Measurements from ENCODE around the gene FAM186B. TPM values are rescaled to one million over a fixed set of nuclear protein-coding genes. Genes with fewer than 3 reads are reported as not detected.

The FAM186B gene
- total RNA-seq, 1 donor from 2014 or later, result 0.75 TPM

DNA sequence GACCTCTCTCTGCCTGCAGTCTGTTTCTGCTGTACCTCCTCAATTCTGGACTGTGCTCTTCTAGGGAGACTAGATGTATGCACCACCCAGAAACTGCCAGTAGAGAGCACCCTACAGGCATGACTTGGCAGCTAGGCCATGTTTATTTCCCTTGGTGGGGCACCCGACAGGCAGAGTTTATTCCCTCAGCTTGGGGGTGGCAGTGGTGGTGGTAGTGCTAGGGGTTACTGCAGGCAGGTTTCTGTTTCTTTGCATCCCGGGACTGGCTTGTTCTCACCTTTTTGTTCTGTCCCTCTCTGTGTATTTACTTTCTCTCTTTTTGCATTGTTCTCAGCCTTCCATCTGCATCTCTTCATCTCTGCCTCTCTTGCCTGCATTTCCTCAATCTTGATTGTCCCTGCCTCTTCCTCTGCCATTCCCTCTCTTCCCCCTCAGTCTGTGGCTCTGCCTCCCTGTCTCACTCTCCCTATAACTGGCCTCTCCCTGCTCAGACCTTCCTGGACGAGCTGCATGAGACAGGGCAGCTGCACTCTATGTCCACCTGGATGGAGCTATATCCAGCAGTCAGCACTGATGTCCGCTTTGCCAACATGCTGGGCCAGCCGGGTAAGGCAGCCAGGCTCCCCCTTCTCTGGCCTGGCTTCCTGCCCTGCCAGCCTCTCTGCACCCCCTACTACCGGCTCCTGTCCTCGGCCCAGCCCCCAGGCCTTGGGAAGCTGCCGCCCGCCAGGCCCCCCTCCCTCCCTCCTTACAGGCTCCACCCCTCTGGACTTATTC, 31.7 kb upstream of the FAM186B start:
- peaks cover 6% of the 10 kb centered on the region for H3K4me1 ChIP-seq
- no peak overlapping the region for H3K27ac ChIP-seq
- H3K27me3 ChIP-seq, result no peaks in the 10 kb centered on the region
- intact Hi-C loops (cut with DNase I), result no loop called here
- TF ChIP-seq, protein P1, sequence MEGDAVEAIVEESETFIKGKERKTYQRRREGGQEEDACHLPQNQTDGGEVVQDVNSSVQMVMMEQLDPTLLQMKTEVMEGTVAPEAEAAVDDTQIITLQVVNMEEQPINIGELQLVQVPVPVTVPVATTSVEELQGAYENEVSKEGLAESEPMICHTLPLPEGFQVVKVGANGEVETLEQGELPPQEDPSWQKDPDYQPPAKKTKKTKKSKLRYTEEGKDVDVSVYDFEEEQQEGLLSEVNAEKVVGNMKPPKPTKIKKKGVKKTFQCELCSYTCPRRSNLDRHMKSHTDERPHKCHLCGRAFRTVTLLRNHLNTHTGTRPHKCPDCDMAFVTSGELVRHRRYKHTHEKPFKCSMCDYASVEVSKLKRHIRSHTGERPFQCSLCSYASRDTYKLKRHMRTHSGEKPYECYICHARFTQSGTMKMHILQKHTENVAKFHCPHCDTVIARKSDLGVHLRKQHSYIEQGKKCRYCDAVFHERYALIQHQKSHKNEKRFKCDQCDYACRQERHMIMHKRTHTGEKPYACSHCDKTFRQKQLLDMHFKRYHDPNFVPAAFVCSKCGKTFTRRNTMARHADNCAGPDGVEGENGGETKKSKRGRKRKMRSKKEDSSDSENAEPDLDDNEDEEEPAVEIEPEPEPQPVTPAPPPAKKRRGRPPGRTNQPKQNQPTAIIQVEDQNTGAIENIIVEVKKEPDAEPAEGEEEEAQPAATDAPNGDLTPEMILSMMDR (IDR thresholded peaks at IDR 0.05), result peak; percentile 63
- no peak overlapping the region for H3K4me3 ChIP-seq
- H3K9me3 ChIP-seq, result no peaks in the 10 kb centered on the region
- H3K36me3 ChIP-seq, result peaks cover 11% of the 10 kb centered on the region
- ATAC-seq (peak; percentile 75), DNase-seq (no peak)

DNA sequence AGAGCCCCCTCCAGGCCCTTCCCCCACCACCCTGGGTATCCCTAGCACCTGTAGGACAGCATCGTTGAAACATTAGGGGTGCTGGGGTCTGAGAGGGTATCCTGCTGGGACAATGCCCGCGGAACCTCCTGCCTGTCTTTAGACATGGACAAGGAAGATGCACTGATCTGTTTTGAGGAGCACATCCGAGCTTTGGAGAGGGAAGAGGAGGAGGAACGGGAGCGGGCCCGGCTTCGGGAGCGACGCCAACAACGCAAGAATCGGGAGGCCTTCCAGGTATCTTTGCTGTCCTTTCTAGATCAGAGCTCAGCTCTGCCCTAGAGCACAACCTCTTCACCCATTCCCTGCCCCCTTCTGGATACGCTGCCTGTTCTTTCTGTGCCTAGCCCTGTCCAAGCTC, 31.1 kb upstream of the FAM186B start:
- peaks cover 5% of the 10 kb centered on the region for H3K36me3 ChIP-seq
- H3K4me1 ChIP-seq, result peaks cover 6% of the 10 kb centered on the region
- DNase-seq (no peak), ATAC-seq (no peak)
- intact Hi-C loops (cut with DNase I), result no loop called here
- no peak overlapping the region for H3K4me3 ChIP-seq
- H3K9me3 ChIP-seq, result no peaks in the 10 kb centered on the region
- H3K27ac ChIP-seq, result no peak overlapping the region
- TF ChIP-seq, protein P1 (IDR thresholded peaks at IDR 0.05), result no peak
- H3K27me3 ChIP-seq, result no peaks in the 10 kb centered on the region

DNA sequence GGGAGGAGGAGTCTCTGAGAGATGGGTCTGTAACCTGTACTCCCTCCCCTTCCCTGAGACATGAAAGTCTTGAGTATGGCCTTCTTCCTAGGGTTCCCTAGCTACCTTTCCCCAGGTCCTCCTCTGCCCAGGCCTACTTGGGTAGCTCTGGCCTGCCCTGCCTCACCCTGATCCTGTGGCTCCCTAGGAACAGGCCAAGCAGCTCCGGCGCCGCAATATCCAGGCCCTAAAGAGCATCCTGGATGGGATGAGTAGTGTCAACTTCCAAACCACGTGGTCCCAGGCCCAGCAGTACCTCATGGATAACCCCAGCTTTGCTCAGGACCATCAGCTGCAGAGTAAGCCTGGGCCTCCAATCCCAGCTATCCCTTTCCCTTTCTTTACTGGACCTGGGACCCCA, 30.2 kb upstream of the FAM186B start:
- peaks cover 6% of the 10 kb centered on the region for H3K4me1 ChIP-seq
- no peak for DNase-seq
- no peak overlapping the region for H3K27ac ChIP-seq
- H3K4me3 ChIP-seq, result no peak overlapping the region
- H3K27me3 ChIP-seq, result no peaks in the 10 kb centered on the region
- ATAC-seq, result no peak
- TF ChIP-seq, protein P1 (IDR thresholded peaks at IDR 0.05), result no peak
- intact Hi-C loops (cut with DNase I), result no loop called here
- peaks cover 5% of the 10 kb centered on the region for H3K36me3 ChIP-seq
- no peaks in the 10 kb centered on the region for H3K9me3 ChIP-seq

DNA sequence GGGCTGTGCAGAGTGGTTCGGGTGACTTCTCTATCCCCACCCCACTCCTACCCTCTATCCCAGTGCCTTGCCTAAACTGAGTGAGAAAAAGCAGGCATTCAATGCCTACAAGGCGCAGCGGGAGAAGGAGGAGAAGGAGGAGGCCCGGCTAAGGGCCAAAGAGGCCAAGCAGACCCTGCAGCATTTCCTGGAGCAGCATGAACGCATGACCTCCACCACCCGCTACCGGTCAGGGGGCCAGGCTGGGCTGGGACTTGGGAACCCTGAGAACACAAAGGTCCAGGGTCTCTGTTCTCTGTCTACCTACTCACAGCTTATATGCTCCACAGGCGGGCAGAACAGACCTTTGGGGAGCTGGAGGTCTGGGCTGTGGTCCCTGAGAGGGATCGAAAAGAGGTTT, 29.6 kb upstream of the FAM186B start:
- Histone ChIP-seq H3K36me3 (peaks cover 5% of the 10 kb centered on the region), H3K27ac (no peak overlapping the region), H3K27me3 (no peaks in the 10 kb centered on the region), H3K9me3 (no peaks in the 10 kb centered on the region), H3K4me1 (peaks cover 6% of the 10 kb centered on the region), H3K4me3 (no peak overlapping the region)
- ATAC-seq, result no peak
- TF ChIP-seq, protein P1 (IDR thresholded peaks at IDR 0.05), result no peak
- no peak for DNase-seq
- intact Hi-C loops (cut with DNase I), result no loop called here

DNA sequence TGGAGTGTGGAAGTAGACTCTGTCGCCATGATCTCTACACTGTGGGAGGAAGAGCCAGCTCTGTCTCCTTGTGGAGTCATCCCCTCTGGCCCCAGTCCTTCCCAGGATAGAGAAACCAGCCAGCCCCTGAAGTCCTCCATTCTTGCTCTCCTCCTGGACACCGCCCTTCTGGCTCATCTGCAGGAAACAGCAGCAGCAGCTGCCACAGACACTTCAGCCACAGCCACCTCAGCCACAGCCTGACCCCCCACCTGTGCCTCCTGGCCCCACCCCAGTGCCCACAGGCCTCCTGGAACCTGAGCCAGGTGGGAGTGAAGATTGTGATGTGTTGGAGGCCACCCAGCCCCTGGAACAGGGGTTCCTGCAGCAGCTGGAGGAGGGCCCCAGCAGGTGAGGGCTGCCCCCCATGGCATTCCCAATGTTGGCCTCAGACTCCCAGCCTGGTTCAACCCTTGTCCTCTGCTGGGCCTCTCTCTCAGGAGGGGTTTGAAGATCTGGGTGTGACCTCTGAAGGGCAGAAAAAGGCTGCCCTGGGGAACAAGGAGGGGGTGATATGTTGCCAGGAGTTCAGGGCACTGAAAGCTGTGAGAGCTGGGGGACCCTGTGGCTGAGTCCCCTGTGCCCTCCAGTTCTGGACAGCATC, 28.4 kb upstream of the FAM186B start:
- H3K9me3 ChIP-seq, result no peaks in the 10 kb centered on the region
- no peak overlapping the region for H3K27ac ChIP-seq
- DNase-seq, result no peak
- H3K4me1 ChIP-seq, result peaks cover 6% of the 10 kb centered on the region
- H3K27me3 ChIP-seq, result no peaks in the 10 kb centered on the region
- ATAC-seq, result no peak
- H3K4me3 ChIP-seq, result no peak overlapping the region
- intact Hi-C loops (cut with DNase I), result no loop called here
- TF ChIP-seq, protein P1 (IDR thresholded peaks at IDR 0.05), result no peak
- peaks cover 5% of the 10 kb centered on the region for H3K36me3 ChIP-seq
